Liver (tissue), 9 donors: Measurements from ENCODE around the gene SCG3. TPM values are rescaled to one million over a fixed set of nuclear protein-coding genes. Genes with fewer than 3 reads are reported as not detected.

Source experiments
- DNase-seq: peaks from one replicate; pipeline ENCODE4 v3.0.0-alpha.2; 2017; ENCODE audit warnings: low spot score
- H3K27ac ChIP-seq, 2 donors: one replicate each; pipeline ENCODE4 v1.7.0; 2013; ENCODE audit warnings: inconsistent platforms in 2 of 2, low read length in 2 of 2, control low read depth in 1 of 2, low read depth in 1 of 2, mild to moderate bottlenecking in 1 of 2
- H3K27me3 ChIP-seq, 4 donors: one replicate each; pipeline versions ENCODE4 v1.6.1 to v1.7.0; 2013; ENCODE audit warnings: low read length in 3 of 4, inconsistent platforms in 1 of 4, mild to moderate bottlenecking in 1 of 4, moderate library complexity in 1 of 4; ENCODE audit not compliant: control insufficient read depth in 4 of 4, insufficient read depth in 4 of 4
- H3K36me3 ChIP-seq, 4 donors: one replicate each; pipeline versions ENCODE4 v1.6.1 to v1.7.0; 2013; ENCODE audit warnings: low read length in 3 of 4, mild to moderate bottlenecking in 3 of 4, low read depth in 1 of 4, moderate library complexity in 1 of 4; ENCODE audit not compliant: control insufficient read depth in 4 of 4, insufficient read depth in 3 of 4
- H3K4me1 ChIP-seq, 4 donors: one replicate each; pipeline versions ENCODE4 v1.6.1 to v1.7.0; 2013; ENCODE audit warnings: low read length in 3 of 4, mild to moderate bottlenecking in 3 of 4, moderate library complexity in 1 of 4; ENCODE audit not compliant: control insufficient read depth in 4 of 4, insufficient read depth in 4 of 4
- H3K4me3 ChIP-seq, 3 donors: one replicate each; pipeline versions ENCODE4 v1.6.1 to v1.7.0; 2013; ENCODE audit warnings: low read length in 3 of 3, control low read depth in 1 of 3, low read depth in 1 of 3, mild to moderate bottlenecking in 1 of 3
- H3K9ac ChIP-seq, 2 donors: one replicate each; pipeline ENCODE4 v1.7.0; 2013; ENCODE audit warnings: low read length in 2 of 2, mild to moderate bottlenecking in 2 of 2, moderate library complexity in 2 of 2, control low read depth in 1 of 2, low read depth in 1 of 2
- H3K9me3 ChIP-seq, 4 donors: one replicate each; pipeline versions ENCODE4 v1.6.1 to v1.7.0; 2013; ENCODE audit warnings: low read length in 3 of 4; ENCODE audit not compliant: control insufficient read depth in 4 of 4
- CTCF ChIP-seq: fragments of 150-350 bp; IDR thresholded peaks from 2 replicates; pipeline ENCODE4 v1.5.1; 2017; ENCODE audit warnings: improper control_type of control experiment, low read depth, low read length; ENCODE audit not compliant: missing input control
- EGR1 ChIP-seq, 2 donors: IDR thresholded peaks; 2 replicates each; pipeline ENCODE4 v1.6.1; 2016 to 2018; ENCODE audit warnings: antibody characterized with exemption in 2 of 2, low read depth in 2 of 2
- FOXA1 ChIP-seq: IDR thresholded peaks from 2 replicates; pipeline ENCODE4 v1.6.1; 2016; ENCODE audit warnings: antibody characterized with exemption
- FOXA2 ChIP-seq: IDR thresholded peaks from 2 replicates; pipeline ENCODE4 v1.6.1; 2016; ENCODE audit warnings: antibody characterized with exemption
- GABPA ChIP-seq, 2 donors: IDR thresholded peaks in 1 of 2; conservative IDR thresholded peaks in 1 of 2; 2 replicates each; pipeline ENCODE4 v1.6.1; 2016; ENCODE audit warnings: antibody characterized with exemption in 2 of 2, mild to moderate bottlenecking in 1 of 2, moderate library complexity in 1 of 2
- HNF4A ChIP-seq, 2 donors: conservative IDR thresholded peaks; 2 replicates each; pipeline ENCODE4 v1.6.1; 2016; ENCODE audit warnings: antibody characterized with exemption in 2 of 2, mild to moderate bottlenecking in 2 of 2
- HNF4G ChIP-seq: IDR thresholded peaks from 2 replicates; pipeline ENCODE4 v1.6.1; 2016; ENCODE audit warnings: antibody characterized with exemption
- JUND ChIP-seq, 2 donors: IDR thresholded peaks; 2 replicates each; pipeline ENCODE4 v1.6.1; 2016; ENCODE audit warnings: antibody characterized with exemption in 2 of 2
- NR2F2 ChIP-seq: IDR thresholded peaks from 2 replicates; pipeline ENCODE4 v1.6.1; 2016; ENCODE audit warnings: antibody characterized with exemption
- RAD21 ChIP-seq, 2 donors: IDR thresholded peaks; 2 replicates each; pipeline ENCODE4 v1.6.1; 2016; ENCODE audit warnings: antibody characterized with exemption in 2 of 2, mild to moderate bottlenecking in 2 of 2
- REST ChIP-seq: IDR thresholded peaks from 2 replicates; pipeline ENCODE4 v1.6.1; 2016; ENCODE audit warnings: antibody characterized with exemption, mild to moderate bottlenecking
- RXRA ChIP-seq, 2 donors: IDR thresholded peaks; 2 replicates each; pipeline ENCODE4 v1.6.1; 2017 to 2018; ENCODE audit warnings: antibody characterized with exemption in 2 of 2, mild to moderate bottlenecking in 1 of 2
- SP1 ChIP-seq: IDR thresholded peaks from 2 replicates; pipeline ENCODE4 v1.6.1; 2018; ENCODE audit warnings: antibody characterized with exemption, mild to moderate bottlenecking
- TAF1 ChIP-seq: conservative IDR thresholded peaks from 2 replicates; pipeline ENCODE4 v1.6.1; 2016; ENCODE audit warnings: antibody characterized with exemption, mild to moderate bottlenecking
- YY1 ChIP-seq: IDR thresholded peaks from 2 replicates; pipeline ENCODE4 v1.6.1; 2016; ENCODE audit warnings: antibody characterized with exemption, mild to moderate bottlenecking
- ZBTB33 ChIP-seq: IDR thresholded peaks from 2 replicates; pipeline ENCODE4 v1.6.1; 2016; ENCODE audit warnings: antibody characterized with exemption
- WGBS: extraction: QIAGEN DNeasy Blood & Tissue Kit; methylation state at CpG from one replicate; pipeline ENCODE4 v1.1.7; 2013; 5-methylcytosine and 5-hydroxymethylcytosine counted together
- polyA plus RNA-seq, 2 donors: library from polyadenylated mRNA; stranded (reverse) in 1 of 2; unstranded in 1 of 2; fragments of 200-250 nt in 1 of 2; fragments of >200 nt in 1 of 2; fragmentation: Nextera tagmentation in 1 of 2; extraction: Ambion mirVana in 1 of 2; gene quantifications; one replicate each; pipeline versions ENCODE4 v1.2.1 to v1.2.3, GENCODE V29; 2013 to 2015
- total RNA-seq, 2 donors: library from RNA; depleted of rRNA; stranded (reverse); fragments of >200 nt; gene quantifications; one replicate each; pipeline ENCODE4 v1.2.3, GENCODE V29; 2014
- TF ChIP-seq, protein P1 (sequence below): IDR thresholded peaks from 2 replicates; pipeline ENCODE4 v1.6.1; 2016; ENCODE audit warnings: antibody characterized with exemption
- TF ChIP-seq, protein P2 (sequence below): IDR thresholded peaks from 2 replicates; pipeline ENCODE4 v1.6.1; 2016; ENCODE audit warnings: antibody characterized with exemption
- donor health status: healthy.
- donor health status: healthy.
- donor health status: healthy.
- donor health status: healthy.
- donor health status: healthy.

SCG3 gene
- total and polyA plus RNA-seq, 4 donors, result under 0.01 to 0.05 (median 0.01) TPM; not detected in 1

DNA sequence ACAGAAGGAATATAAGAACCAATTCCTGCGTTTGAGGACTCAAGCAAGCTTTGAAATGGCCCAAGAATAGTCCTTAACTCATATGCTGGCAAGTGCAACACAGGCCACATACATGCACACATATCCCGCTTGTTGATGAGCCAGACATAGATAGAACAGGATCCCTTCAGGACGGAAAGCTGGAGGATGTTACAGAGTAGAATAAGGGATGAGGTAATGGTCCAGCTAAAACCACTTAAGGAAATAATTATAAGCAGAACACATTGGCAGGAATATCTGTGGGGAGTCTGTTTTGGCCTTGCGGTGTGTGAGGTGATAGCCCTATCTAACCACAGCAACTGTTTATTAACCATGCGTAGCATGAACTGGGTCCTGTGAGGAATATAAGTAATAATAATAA, 25.0 kb downstream of the SCG3 start:
- 93% methylated on average over 5 of the region's 5 CpGs for WGBS
- DNase-seq, result no peak
- TF ChIP-seq TAF1 (no peak), HNF4A (conservative IDR thresholded peaks at IDR 0.05) (no peak), FOXA1 (no peak), RAD21 (IDR thresholded peaks at IDR 0.05) (no peak), RXRA (IDR thresholded peaks at IDR 0.05) (no peak), EGR1 (IDR thresholded peaks at IDR 0.05; ENCODE audit: low read depth in 2 of 2) (no peak), FOXA2 (no peak)
- TF ChIP-seq, protein P1, sequence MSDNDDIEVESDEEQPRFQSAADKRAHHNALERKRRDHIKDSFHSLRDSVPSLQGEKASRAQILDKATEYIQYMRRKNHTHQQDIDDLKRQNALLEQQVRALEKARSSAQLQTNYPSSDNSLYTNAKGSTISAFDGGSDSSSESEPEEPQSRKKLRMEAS, result no peak

GRCh38 chr15:51706926-51707608, 25.8 kb downstream of the SCG3 start:
- 90% methylated on average over 2 of the region's 2 CpGs for WGBS
- no peaks in the 10 kb centered on the region for H3K9me3 ChIP-seq
- no peak for DNase-seq
- no peaks in the 10 kb centered on the region for H3K27me3 ChIP-seq
- H3K9ac ChIP-seq, result no peak overlapping the region
- H3K4me1 ChIP-seq, result no peaks in the 10 kb centered on the region
- no peaks in the 10 kb centered on the region for H3K36me3 ChIP-seq
- no peak overlapping the region for H3K27ac ChIP-seq
- H3K4me3 ChIP-seq, result no peak overlapping the region
- TF ChIP-seq RXRA (IDR thresholded peaks at IDR 0.05) (no peak), REST (no peak), ZBTB33 (no peak), SP1 (no peak), HNF4G (no peak), YY1 (no peak), FOXA1 (no peak), CTCF (no peak), FOXA2 (no peak), GABPA (IDR thresholded peaks at IDR 0.05 in 1 of 2, conservative IDR thresholded peaks at IDR 0.05 in 1 of 2) (no peak), JUND (IDR thresholded peaks at IDR 0.05) (no peak), TAF1 (no peak), EGR1 (IDR thresholded peaks at IDR 0.05; ENCODE audit: low read depth in 2 of 2) (no peak), HNF4A (conservative IDR thresholded peaks at IDR 0.05) (no peak), RAD21 (IDR thresholded peaks at IDR 0.05) (no peak), NR2F2 (no peak)
- TF ChIP-seq, protein P2, sequence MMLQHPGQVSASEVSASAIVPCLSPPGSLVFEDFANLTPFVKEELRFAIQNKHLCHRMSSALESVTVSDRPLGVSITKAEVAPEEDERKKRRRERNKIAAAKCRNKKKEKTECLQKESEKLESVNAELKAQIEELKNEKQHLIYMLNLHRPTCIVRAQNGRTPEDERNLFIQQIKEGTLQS, result no peak
- TF ChIP-seq, protein P1, result no peak

More for the DNA sequence above, 25.0 kb downstream of the SCG3 start:
- Histone ChIP-seq H3K27ac (no peak overlapping the region), H3K9me3 (no peaks in the 10 kb centered on the region), H3K36me3 (no peaks in the 10 kb centered on the region), H3K4me1 (no peaks in the 10 kb centered on the region), H3K4me3 (no peak overlapping the region), H3K9ac (no peak overlapping the region), H3K27me3 (no peaks in the 10 kb centered on the region)
